Erythroblast (primary cell): ENCODE measurements around the gene ZDHHC11.

Experiments used
- GATA1 ChIP-seq: IDR thresholded peaks from 2 replicates; pipeline ENCODE4 v1.6.1; 2011; ENCODE audit warnings: low read depth, mild to moderate bottlenecking, control low read depth, low read length, moderate library complexity
- POLR2A ChIP-seq: IDR thresholded peaks from 2 replicates; pipeline ENCODE4 v1.6.1; 2011; ENCODE audit warnings: mild to moderate bottlenecking, low read length

DNA sequence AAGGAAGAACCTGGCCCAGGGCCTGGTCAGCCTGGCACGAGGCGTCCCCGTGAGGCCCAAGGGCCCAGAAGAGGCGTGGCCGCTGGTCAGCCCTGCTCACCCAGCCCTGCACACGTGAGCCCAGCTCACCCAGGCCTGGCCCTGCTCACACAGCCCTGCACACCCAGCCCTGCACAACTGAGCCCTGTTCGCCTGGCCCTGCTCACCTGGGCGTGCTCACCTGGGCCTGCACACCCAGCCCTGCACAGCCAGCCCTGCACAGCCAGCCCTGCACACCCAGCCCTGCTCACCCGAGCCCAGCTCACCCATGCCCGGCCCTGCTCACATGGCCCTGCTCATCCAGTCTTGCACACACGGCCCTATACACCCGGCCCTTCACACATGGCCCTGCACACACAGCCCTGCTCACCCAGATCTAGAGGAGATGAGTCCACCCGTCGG, 2.1 kb downstream of the ZDHHC11 start:
- TF ChIP-seq POLR2A = no peak
- TF ChIP-seq GATA1 = no peak
